ENCODE measurements around the gene NT5DC3. TPM values are rescaled to one million over a fixed set of nuclear protein-coding genes. Genes with fewer than 3 reads are reported as not detected.

The NT5DC3 gene
- total and polyA plus RNA-seq, 2 of the 13 experiments (the other 11 are each of a cell fraction or from before 2014, with no cell fraction given): 3.2 to 6.6 TPM

DNA sequence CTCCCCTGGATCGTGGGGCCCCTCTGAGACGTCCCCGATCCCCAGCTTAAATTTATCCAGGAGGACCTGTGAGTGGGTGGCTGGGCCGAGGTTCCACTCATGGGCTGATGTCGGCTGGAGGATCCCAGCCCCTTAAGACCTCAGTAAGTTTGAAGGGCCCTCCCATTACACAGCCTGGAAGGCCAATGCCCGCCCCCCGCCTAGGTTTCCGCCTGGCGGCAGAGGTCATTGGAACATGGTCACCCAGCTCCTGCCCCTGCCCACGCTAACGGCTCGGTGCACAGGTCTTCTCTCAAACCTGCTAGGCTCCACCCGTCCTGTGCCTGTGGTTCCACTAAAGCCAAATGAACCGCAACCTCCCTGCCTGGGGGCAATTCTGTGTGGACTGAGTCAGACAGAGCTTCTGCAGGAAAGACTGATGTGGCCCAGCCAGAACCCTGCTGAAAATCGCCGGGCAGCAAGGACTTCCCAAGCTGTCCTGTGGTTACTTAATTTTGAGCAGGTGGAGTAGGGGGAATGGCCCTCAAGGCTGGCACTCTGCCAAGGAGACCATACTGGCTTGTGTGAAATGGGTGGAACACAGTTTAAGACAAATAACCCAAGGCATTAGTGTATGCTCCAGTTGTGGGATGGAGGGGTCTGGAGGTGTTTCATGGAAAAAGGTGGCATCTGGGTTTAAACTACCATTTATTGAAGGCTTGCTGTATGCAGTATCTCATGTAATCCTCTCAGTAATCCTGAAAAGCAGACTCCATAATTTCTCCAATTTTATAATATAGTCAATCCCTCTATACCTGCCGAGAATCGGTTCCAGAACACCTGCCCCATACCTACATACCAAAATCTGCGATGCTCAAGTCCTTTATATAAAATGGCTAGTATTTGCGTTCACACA is 903 bp upstream of the NT5DC3 start (continued):
- TF ChIP-seq, protein P1, sequence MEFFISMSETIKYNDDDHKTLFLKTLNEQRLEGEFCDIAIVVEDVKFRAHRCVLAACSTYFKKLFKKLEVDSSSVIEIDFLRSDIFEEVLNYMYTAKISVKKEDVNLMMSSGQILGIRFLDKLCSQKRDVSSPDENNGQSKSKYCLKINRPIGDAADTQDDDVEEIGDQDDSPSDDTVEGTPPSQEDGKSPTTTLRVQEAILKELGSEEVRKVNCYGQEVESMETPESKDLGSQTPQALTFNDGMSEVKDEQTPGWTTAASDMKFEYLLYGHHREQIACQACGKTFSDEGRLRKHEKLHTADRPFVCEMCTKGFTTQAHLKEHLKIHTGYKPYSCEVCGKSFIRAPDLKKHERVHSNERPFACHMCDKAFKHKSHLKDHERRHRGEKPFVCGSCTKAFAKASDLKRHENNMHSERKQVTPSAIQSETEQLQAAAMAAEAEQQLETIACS (CRISPR knock-in tag; IDR thresholded peaks at IDR 0.05): 0 out of 2 replicates have a peak, but pooled peaks have one; percentile 20
- TF ChIP-seq ZNF232 (CRISPR knock-in tag; IDR thresholded peaks at IDR 0.05; ENCODE audit: borderline replicate concordance) (no peak; the same call in 1 of the 2 replicates), TARDBP (CRISPR knock-in tag; IDR thresholded peaks at IDR 0.05) (peak; percentile 52; the same call in 1 of the 2 replicates), ZSCAN20 (CRISPR knock-in tag; IDR thresholded peaks at IDR 0.05; ENCODE audit: borderline replicate concordance) (peak; percentile 65; the same call in 1 of the 2 replicates), POLR2AphosphoS2 (IDR thresholded peaks at IDR 0.05; ENCODE audit: low read depth, low read length) (no peak), MED8 (CRISPR knock-in tag; IDR thresholded peaks at IDR 0.05; ENCODE audit: insufficient replicate concordance) (no peak), ZNF660 (CRISPR knock-in tag; IDR thresholded peaks at IDR 0.05; ENCODE audit: borderline replicate concordance, low read depth) (no peak), FOXK2 (IDR thresholded peaks at IDR 0.05) (no peak), ELF3 (CRISPR knock-in tag; IDR thresholded peaks at IDR 0.05) (no peak), ZNF629 (CRISPR knock-in tag; conservative IDR thresholded peaks at IDR 0.05) (peak; percentile 65; the same call in 1 of the 2 replicates), ZSCAN29 (CRISPR knock-in tag; conservative IDR thresholded peaks at IDR 0.05) (0 out of 2 replicates have a peak, but pooled peaks have one; percentile 28), ZNF567 (CRISPR knock-in tag; IDR thresholded peaks at IDR 0.05; ENCODE audit: borderline replicate concordance) (no peak), ZNF24 (IDR thresholded peaks at IDR 0.05) (no peak), GABPB1 (CRISPR knock-in tag; IDR thresholded peaks at IDR 0.05) (0 out of 2 replicates have a peak, but pooled peaks have one; percentile 3), MATR3 (CRISPR knock-in tag; IDR thresholded peaks at IDR 0.05) (no peak), NAIF1 (CRISPR knock-in tag; IDR thresholded peaks at IDR 0.05; ENCODE audit: borderline replicate concordance) (no peak), ZNF709 (CRISPR knock-in tag; IDR thresholded peaks at IDR 0.05) (0 out of 2 replicates have a peak, but pooled peaks have one; percentile 35), BRCA1 (CRISPR knock-in tag; IDR thresholded peaks at IDR 0.05) (0 out of 2 replicates have a peak, but pooled peaks have one; percentile 49), BORCS8-MEF2B (CRISPR knock-in tag; IDR thresholded peaks at IDR 0.05) (peak; percentile 38; the same call in 1 of the 2 replicates), ERF (CRISPR knock-in tag; IDR thresholded peaks at IDR 0.05) (0 out of 2 replicates have a peak, but pooled peaks have one; percentile 3), MLLT10 (CRISPR knock-in tag; IDR thresholded peaks at IDR 0.05) (no peak), PPARG (CRISPR knock-in tag; conservative IDR thresholded peaks at IDR 0.05) (no peak)
- TF ChIP-seq, protein P2, sequence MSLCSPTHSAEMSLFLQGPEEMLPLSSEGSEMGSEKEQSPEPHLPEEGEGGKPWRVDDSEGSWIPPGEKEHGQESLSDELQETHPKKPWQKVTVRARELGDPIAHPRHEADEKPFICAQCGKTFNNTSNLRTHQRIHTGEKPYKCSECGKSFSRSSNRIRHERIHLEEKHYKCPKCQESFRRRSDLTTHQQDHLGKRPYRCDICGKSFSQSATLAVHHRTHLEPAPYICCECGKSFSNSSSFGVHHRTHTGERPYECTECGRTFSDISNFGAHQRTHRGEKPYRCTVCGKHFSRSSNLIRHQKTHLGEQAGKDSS (CRISPR knock-in tag; IDR thresholded peaks at IDR 0.05; ENCODE audit: borderline replicate concordance, low read depth): peak; percentile 24; the same call in 1 of the 2 replicates
- TF ChIP-seq, protein P3, sequence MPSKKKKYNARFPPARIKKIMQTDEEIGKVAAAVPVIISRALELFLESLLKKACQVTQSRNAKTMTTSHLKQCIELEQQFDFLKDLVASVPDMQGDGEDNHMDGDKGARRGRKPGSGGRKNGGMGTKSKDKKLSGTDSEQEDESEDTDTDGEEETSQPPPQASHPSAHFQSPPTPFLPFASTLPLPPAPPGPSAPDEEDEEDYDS (CRISPR knock-in tag; IDR thresholded peaks at IDR 0.05): no peak
- TF ChIP-seq, protein P4, sequence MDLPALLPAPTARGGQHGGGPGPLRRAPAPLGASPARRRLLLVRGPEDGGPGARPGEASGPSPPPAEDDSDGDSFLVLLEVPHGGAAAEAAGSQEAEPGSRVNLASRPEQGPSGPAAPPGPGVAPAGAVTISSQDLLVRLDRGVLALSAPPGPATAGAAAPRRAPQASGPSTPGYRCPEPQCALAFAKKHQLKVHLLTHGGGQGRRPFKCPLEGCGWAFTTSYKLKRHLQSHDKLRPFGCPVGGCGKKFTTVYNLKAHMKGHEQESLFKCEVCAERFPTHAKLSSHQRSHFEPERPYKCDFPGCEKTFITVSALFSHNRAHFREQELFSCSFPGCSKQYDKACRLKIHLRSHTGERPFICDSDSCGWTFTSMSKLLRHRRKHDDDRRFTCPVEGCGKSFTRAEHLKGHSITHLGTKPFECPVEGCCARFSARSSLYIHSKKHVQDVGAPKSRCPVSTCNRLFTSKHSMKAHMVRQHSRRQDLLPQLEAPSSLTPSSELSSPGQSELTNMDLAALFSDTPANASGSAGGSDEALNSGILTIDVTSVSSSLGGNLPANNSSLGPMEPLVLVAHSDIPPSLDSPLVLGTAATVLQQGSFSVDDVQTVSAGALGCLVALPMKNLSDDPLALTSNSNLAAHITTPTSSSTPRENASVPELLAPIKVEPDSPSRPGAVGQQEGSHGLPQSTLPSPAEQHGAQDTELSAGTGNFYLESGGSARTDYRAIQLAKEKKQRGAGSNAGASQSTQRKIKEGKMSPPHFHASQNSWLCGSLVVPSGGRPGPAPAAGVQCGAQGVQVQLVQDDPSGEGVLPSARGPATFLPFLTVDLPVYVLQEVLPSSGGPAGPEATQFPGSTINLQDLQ (CRISPR knock-in tag; IDR thresholded peaks at IDR 0.05): no peak

Data from HepG2 (cell line).